Tongue (tissue), 2 donors: ENCODE results near the gene ABHD15. TPM values are rescaled to one million over a fixed set of nuclear protein-coding genes. Genes with fewer than 3 reads are reported as not detected.
"Not testable (repeated sequence)": the region's sequence is repeated elsewhere in the genome, so short reads cannot be mapped to it uniquely, and the experiment has no call there.

Experiments
- DNase-seq: peaks from one replicate; pipeline ENCODE4 v3.0.0-alpha.2; 2015
- total RNA-seq: library from RNA; depleted of rRNA; stranded (reverse); fragments of >200 nt; gene quantifications from one replicate; pipeline ENCODE4 v1.2.3, GENCODE V29; 2014

Gene ABHD15
- total RNA-seq, 1 donor from 2014 or later, result 4.5 TPM

GRCh38 chr17:29571486-29571882 lies 4.6 kb upstream of the ABHD15 start:
- no peak for DNase-seq

GRCh38 chr17:29570521-29570920 lies 3.7 kb upstream of the ABHD15 start:
- DNase-seq, result no peak

GRCh38 chr17:29569245-29569950 lies 2.6 kb upstream of the ABHD15 start:
- DNase-seq, result no peak

- peak; percentile 94 for DNase-seq
These were observed 1.8 kb upstream of the ABHD15 start, which contains the start of gene TP53I13 for GRCh38 chr17:29568331-29569244. Gene TP53I13 (plus strand): TSS chr17:29568701. CDS start chr17:29568759, 58 bp downstream.

- DNase-seq, result peak; percentile 49
These were observed 905 bp upstream of the ABHD15 start for GRCh38 chr17:29567554-29568330.

GRCh38 chr17:29567304-29567553 lies 392 bp upstream of the ABHD15 start:
- DNase-seq, result no peak

GRCh38 chr17:29565643-29566472 lies 979 bp downstream of the ABHD15 start:
- no peak for DNase-seq

GRCh38 chr17:29563816-29564215 lies 3.0 kb downstream of the ABHD15 start:
- DNase-seq, result no peak

GRCh38 chr17:29562615-29563014 lies 4.2 kb downstream of the ABHD15 start:
- no peak for DNase-seq

- DNase-seq, result no peak
These were observed 5.0 kb downstream of the ABHD15 start for GRCh38 chr17:29561554-29562517.

- peak; percentile 65 for DNase-seq
These were observed 6.5 kb downstream of the ABHD15 start for GRCh38 chr17:29560316-29560715.

- no peak for DNase-seq
These were observed 7.2 kb downstream of the ABHD15 start for GRCh38 chr17:29559640-29560039.

- DNase-seq, result not testable (repeated sequence)
These were observed 8.7 kb downstream of the ABHD15 start for GRCh38 chr17:29558139-29558538.

GRCh38 chr17:29557739-29558116 lies 9.1 kb downstream of the ABHD15 start:
- no peak for DNase-seq

GRCh38 chr17:29557085-29557738 lies 9.6 kb downstream of the ABHD15 start:
- no peak for DNase-seq

GRCh38 chr17:29555840-29556239 lies 11.0 kb downstream of the ABHD15 start:
- DNase-seq, result no peak

GRCh38 chr17:29549177-29549923 lies 17.5 kb downstream of the ABHD15 start:
- DNase-seq, result peak; percentile 50

GRCh38 chr17:29546830-29547229 lies 20.0 kb downstream of the ABHD15 start:
- DNase-seq, result no peak

GRCh38 chr17:29546085-29546484 lies 20.8 kb downstream of the ABHD15 start:
- no peak for DNase-seq
